GM12878 (cell line): Measurements from ENCODE around the gene UBALD2. TPM values are rescaled to one million over a fixed set of nuclear protein-coding genes. Genes with fewer than 3 reads are reported as not detected.

ENCODE experiments used
- CBFB ChIP-seq: IDR thresholded peaks from 2 replicates; pipeline ENCODE4 v1.6.1; 2016; ENCODE audit warnings: antibody characterized with exemption, low read depth
- DPF2 ChIP-seq: fragments of 450-650 bp; IDR thresholded peaks from 2 replicates; pipeline ENCODE4 v1.6.1; 2017; ENCODE audit warnings: mild to moderate bottlenecking
- E2F4 ChIP-seq: IDR thresholded peaks from 2 replicates; pipeline ENCODE4 v1.6.1; 2012; ENCODE audit warnings: low read depth, low read length, improper control_type of control experiment
- EED ChIP-seq: sonication (generic); IDR thresholded peaks from 2 replicates; pipeline ENCODE4 v1.6.1; 2016; ENCODE audit warnings: antibody characterized with exemption, low read depth
- HDGF ChIP-seq: fragments of 450-650 bp; IDR thresholded peaks from 2 replicates; pipeline ENCODE4 v1.6.1; 2016; ENCODE audit warnings: antibody characterized with exemption
- IKZF2 ChIP-seq, 2 experiments: fragments of 450-650 bp; IDR thresholded peaks; 2 replicates each; pipeline ENCODE4 v1.6.1; 2017; ENCODE audit warnings: mild to moderate bottlenecking in 2 of 2, moderate library complexity in 2 of 2
- KAT2A ChIP-seq: conservative IDR thresholded peaks from 2 replicates; pipeline ENCODE4 v1.6.1; 2011; ENCODE audit warnings: low read depth, low read length; ENCODE audit not compliant: control insufficient read depth
- KDM1A ChIP-seq: fragments of 200-600 bp; sonication (generic); IDR thresholded peaks from 2 replicates; pipeline ENCODE4 v1.6.1; 2016; ENCODE audit warnings: borderline replicate concordance
- KLF5 ChIP-seq: fragments of 450-650 bp; IDR thresholded peaks from 2 replicates; pipeline ENCODE4 v1.6.1; 2014; ENCODE audit warnings: mild to moderate bottlenecking; ENCODE audit not compliant: partially characterized antibody
- MAX ChIP-seq: IDR thresholded peaks from 2 replicates; pipeline ENCODE4 v1.6.1; 2012; ENCODE audit warnings: low read depth, low read length, improper control_type of control experiment
- MXI1 ChIP-seq: fragments of 150-350 bp; IDR thresholded peaks from 2 replicates; pipeline ENCODE4 v1.6.1; 2011; ENCODE audit warnings: low read depth, mild to moderate bottlenecking, inconsistent platforms, low read length, improper control_type of control experiment
- NFYB ChIP-seq: IDR thresholded peaks from 2 replicates; pipeline ENCODE4 v1.6.1; 2011; ENCODE audit warnings: low read depth, mild to moderate bottlenecking, low read length, improper control_type of control experiment, moderate library complexity; ENCODE audit not compliant: insufficient read depth
- PKNOX1 ChIP-seq: fragments of 450-650 bp; IDR thresholded peaks from 2 replicates; pipeline ENCODE4 v1.6.1; 2016; ENCODE audit warnings: mild to moderate bottlenecking
- POU2F2 ChIP-seq: IDR thresholded peaks from 3 replicates; pipeline ENCODE4 v1.6.1; 2011; ENCODE audit warnings: low read depth, mild to moderate bottlenecking, low read length, borderline replicate concordance
- RBBP5 ChIP-seq: fragments of 200-600 bp; sonication (generic); conservative IDR thresholded peaks from 2 replicates; pipeline ENCODE4 v1.6.1; 2016
- SREBF2 ChIP-seq: IDR thresholded peaks from 2 replicates; pipeline ENCODE4 v1.6.1; 2012; ENCODE audit warnings: mild to moderate bottlenecking, low read length
- TCF12 ChIP-seq: IDR thresholded peaks from 2 replicates; pipeline ENCODE4 v1.6.1; 2011; ENCODE audit warnings: low read depth, mild to moderate bottlenecking, low read length
- YBX1 ChIP-seq: fragments of 450-650 bp; IDR thresholded peaks from 2 replicates; pipeline ENCODE4 v1.6.1; 2016; ENCODE audit warnings: antibody characterized with exemption
- ZNF217 ChIP-seq: fragments of 450-650 bp; IDR thresholded peaks from 2 replicates; pipeline ENCODE4 v1.6.1; 2017; ENCODE audit warnings: antibody characterized with exemption, mild to moderate bottlenecking
- polyA plus RNA-seq, 11 experiments: library from polyadenylated mRNA; depleted of rRNA in 4 of 11; unstranded in 6 of 11; stranded (reverse) in 5 of 11; fragments of >200 nt; fragmentation: Nextera tagmentation in 4 of 11; fragmentation: Illumina TruSeq in 1 of 11; extraction: Ambion mirVana in 4 of 11; extraction: Trizol in 1 of 11; gene quantifications; 1 replicate in 1 of 11; 2 replicates in 10 of 11; pipeline versions ENCODE4 v1.2.1 to v1.2.3, GENCODE V29; 2011 to 2016; ENCODE audit warnings: inconsistent platforms in 2 of 11, missing spikeins in 2 of 11, low read depth in 1 of 11
- total RNA-seq, 4 experiments: library from RNA; depleted of rRNA in 3 of 4; stranded (reverse); fragments of >200 nt in 3 of 4; fragmentation: Illumina TruSeq in 1 of 4; extraction: Trizol in 1 of 4; gene quantifications; 2 replicates each; pipeline versions ENCODE4 v1.2.1 to v1.2.3, GENCODE V29; 2013 to 2021
- TF ChIP-seq, protein P1 (sequence below): fragments of 150-350 bp; IDR thresholded peaks from 2 replicates; pipeline ENCODE4 v1.6.1; 2016; ENCODE audit warnings: low read depth, low read length
- TF ChIP-seq, protein P2 (sequence below): fragments of 450-650 bp; formaldehyde crosslinking; IDR thresholded peaks from 2 replicates; pipeline ENCODE4 v1.4.0; 2022; ENCODE audit warnings: mild to moderate bottlenecking, moderate library complexity

Gene UBALD2
- total and polyA plus RNA-seq, 10 of the 15 experiments (the other 5 are each of a cell fraction or from before 2014, with no cell fraction given): 2.8 to 165 (median 20.6) TPM

- TF ChIP-seq, protein P1, sequence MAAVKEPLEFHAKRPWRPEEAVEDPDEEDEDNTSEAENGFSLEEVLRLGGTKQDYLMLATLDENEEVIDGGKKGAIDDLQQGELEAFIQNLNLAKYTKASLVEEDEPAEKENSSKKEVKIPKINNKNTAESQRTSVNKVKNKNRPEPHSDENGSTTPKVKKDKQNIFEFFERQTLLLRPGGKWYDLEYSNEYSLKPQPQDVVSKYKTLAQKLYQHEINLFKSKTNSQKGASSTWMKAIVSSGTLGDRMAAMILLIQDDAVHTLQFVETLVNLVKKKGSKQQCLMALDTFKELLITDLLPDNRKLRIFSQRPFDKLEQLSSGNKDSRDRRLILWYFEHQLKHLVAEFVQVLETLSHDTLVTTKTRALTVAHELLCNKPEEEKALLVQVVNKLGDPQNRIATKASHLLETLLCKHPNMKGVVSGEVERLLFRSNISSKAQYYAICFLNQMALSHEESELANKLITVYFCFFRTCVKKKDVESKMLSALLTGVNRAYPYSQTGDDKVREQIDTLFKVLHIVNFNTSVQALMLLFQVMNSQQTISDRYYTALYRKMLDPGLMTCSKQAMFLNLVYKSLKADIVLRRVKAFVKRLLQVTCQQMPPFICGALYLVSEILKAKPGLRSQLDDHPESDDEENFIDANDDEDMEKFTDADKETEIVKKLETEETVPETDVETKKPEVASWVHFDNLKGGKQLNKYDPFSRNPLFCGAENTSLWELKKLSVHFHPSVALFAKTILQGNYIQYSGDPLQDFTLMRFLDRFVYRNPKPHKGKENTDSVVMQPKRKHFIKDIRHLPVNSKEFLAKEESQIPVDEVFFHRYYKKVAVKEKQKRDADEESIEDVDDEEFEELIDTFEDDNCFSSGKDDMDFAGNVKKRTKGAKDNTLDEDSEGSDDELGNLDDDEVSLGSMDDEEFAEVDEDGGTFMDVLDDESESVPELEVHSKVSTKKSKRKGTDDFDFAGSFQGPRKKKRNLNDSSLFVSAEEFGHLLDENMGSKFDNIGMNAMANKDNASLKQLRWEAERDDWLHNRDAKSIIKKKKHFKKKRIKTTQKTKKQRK: no peak
- TF ChIP-seq, protein P2, sequence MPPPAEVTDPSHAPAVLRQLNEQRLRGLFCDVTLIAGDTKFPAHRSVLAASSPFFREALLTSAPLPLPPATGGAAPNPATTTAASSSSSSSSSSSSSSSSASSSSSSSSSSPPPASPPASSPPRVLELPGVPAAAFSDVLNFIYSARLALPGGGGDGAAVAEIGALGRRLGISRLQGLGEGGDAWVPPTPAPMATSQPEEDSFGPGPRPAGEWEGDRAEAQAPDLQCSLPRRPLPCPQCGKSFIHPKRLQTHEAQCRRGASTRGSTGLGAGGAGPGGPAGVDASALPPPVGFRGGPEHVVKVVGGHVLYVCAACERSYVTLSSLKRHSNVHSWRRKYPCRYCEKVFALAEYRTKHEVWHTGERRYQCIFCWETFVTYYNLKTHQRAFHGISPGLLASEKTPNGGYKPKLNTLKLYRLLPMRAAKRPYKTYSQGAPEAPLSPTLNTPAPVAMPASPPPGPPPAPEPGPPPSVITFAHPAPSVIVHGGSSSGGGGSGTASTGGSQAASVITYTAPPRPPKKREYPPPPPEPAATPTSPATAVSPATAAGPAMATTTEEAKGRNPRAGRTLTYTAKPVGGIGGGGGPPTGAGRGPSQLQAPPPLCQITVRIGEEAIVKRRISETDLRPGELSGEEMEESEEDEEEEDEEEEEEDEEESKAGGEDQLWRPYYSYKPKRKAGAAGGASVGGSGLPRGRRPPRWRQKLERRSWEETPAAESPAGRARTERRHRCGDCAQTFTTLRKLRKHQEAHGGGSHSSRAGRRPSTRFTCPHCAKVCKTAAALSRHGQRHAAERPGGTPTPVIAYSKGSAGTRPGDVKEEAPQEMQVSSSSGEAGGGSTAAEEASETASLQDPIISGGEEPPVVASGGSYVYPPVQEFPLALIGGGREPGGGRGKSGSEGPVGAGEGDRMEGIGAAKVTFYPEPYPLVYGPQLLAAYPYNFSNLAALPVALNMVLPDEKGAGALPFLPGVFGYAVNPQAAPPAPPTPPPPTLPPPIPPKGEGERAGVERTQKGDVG: 0 out of 2 replicates have a peak, but pooled peaks have one; percentile 13
- TF ChIP-seq E2F4 (no peak), KLF5 (no peak), TCF12 (peak; percentile 49; the same call in 1 of the 2 replicates), HDGF (no peak), SREBF2 (no peak), MXI1 (no peak), NFYB (no peak), PKNOX1 (peak; percentile 91), DPF2 (peak; percentile 59; the same call in 1 of the 2 replicates), EED (peak; percentile 68; the same call in 1 of the 2 replicates), CBFB (no peak), YBX1 (no peak), KAT2A (no peak), RBBP5 (no peak), KDM1A (no peak), MAX (0 out of 2 replicates have a peak, but pooled peaks have one; percentile 20), IKZF2 (IDR thresholded peaks at IDR 0.05) (peak; percentile 69 to 77), ZNF217 (no peak), POU2F2 (peak; percentile 70; the same call in 2 of the 3 replicates)
These were observed 2.3 kb upstream of the UBALD2 start (continued) for GRCh38 chr17:76262732-76263344.
